Adrenal gland (tissue), 12 donors: ENCODE data around the gene IGF2BP2. TPM values are rescaled to one million over a fixed set of nuclear protein-coding genes. Genes with fewer than 3 reads are reported as not detected.

Experiments used
- DNase-seq, 7 donors: peaks; one replicate each; pipeline ENCODE4 v3.0.0-alpha.2; 2019 to 2020
- H3K27ac ChIP-seq, 5 donors: fragments of 200-600 bp; sonication (generic) in 4 of 5; 1 replicate in 3 of 5; 2 replicates in 2 of 5; pipeline versions ENCODE4 v1.5.1 to v1.8.0; 2016 to 2020; ENCODE audit warnings: mild to moderate bottlenecking in 1 of 5
- H3K27me3 ChIP-seq: fragments of 200-600 bp; 2 replicates; pipeline ENCODE4 v1.8.0; 2021
- H3K36me3 ChIP-seq, 2 donors: fragments of 200-600 bp; replicated peaks in 1 of 2; 1 replicate in 1 of 2; 2 replicates in 1 of 2; pipeline versions ENCODE4 v1.5.1 to v1.8.0; 2018 to 2022
- H3K4me1 ChIP-seq, 2 donors: fragments of 200-600 bp; replicated peaks in 1 of 2; 1 replicate in 1 of 2; 2 replicates in 1 of 2; pipeline versions ENCODE4 v1.5.1 to v1.8.0; 2018 to 2021
- H3K4me3 ChIP-seq, 4 donors: fragments of 200-600 bp; sonication (generic) in 3 of 4; one replicate each; pipeline ENCODE4 v1.5.1; 2016 to 2018
- H3K9me3 ChIP-seq, 3 donors: fragments of 200-600 bp; sonication (generic) in 1 of 3; replicated peaks in 1 of 3; 1 replicate in 2 of 3; 2 replicates in 1 of 3; pipeline versions ENCODE4 v1.5.1 to v1.8.0; 2016 to 2021
- CTCF ChIP-seq, 6 experiments: fragments of 450-650 bp in 4 of 6; fragments of 200-600 bp in 2 of 6; sonication (generic) in 1 of 6; IDR thresholded peaks; 1 replicate in 5 of 6; 2 replicates in 1 of 6; pipeline versions ENCODE4 v1.5.1 to v1.8.0; 2016 to 2021; ENCODE audit warnings: antibody characterized with exemption in 6 of 6, mild to moderate bottlenecking in 2 of 6, moderate library complexity in 1 of 6
- POLR2A ChIP-seq, 2 donors: fragments of 450-650 bp; IDR thresholded peaks; one replicate each; pipeline ENCODE4 v1.6.1; 2017; ENCODE audit warnings: antibody characterized with exemption in 2 of 2, mild to moderate bottlenecking in 2 of 2, moderate library complexity in 1 of 2
- WGBS, 4 donors: extraction: QIAGEN DNeasy Blood & Tissue Kit in 2 of 4; methylation state at CpG; one replicate each; pipeline versions ENCODE4 v1.1.5 to v1.1.7; 2013 to 2017; 5-methylcytosine and 5-hydroxymethylcytosine counted together
- intact Hi-C, 2 donors: fragments of 100-400 bp; cut with DNase I; formaldehyde crosslinking; loops; one replicate each; pipeline versions ENCODE4 v1.14.1 to v1.15.0; 2022 to 2023
- polyA plus RNA-seq, 3 donors: library from polyadenylated mRNA; stranded (reverse); fragments of 200-250 nt in 2 of 3; fragments of 350-450 nt in 1 of 3; fragmentation: Illumina TruSeq in 1 of 3; extraction: RNeasy Lipid Tissue Mini Kit (QIAGEN cat#74804) in 1 of 3; gene quantifications; one replicate each; pipeline ENCODE4 v1.2.3, GENCODE V29; 2013 to 2014
- total RNA-seq, 9 donors: library from RNA; depleted of rRNA in 4 of 9; stranded (reverse); fragments of >200 nt in 4 of 9; fragments of 120-200 nt in 1 of 9; fragmentation: NEBNext Ultra II Directional in 1 of 9; extraction: Animal tissue kit (Norgen Biotek cat#: 25700) in 1 of 9; gene quantifications; one replicate each; pipeline versions ENCODE4 v1.1.0 to v1.2.4, GENCODE V29; 2013 to 2023
- donor health status: healthy with polysubstance abuse.
- donor health status: Bipolar disorder and iron deficiency.
- donor health status: DM: yes; HTN: yes; CAD: no.
- donor health status: DM: no; HTN: no; CAD: no.
- donor health status: DM: no; HTN: no; CAD: no.
- donor health status: DM: yes; HTN: yes; CAD: no.

The IGF2BP2 gene
- total and polyA plus RNA-seq, 12 donors: 7.0 to 75.9 (median 17.9) TPM

- 54 to 67% (median 60%) methylated on average over 5 of the region's 5 CpGs for WGBS, 4 donors
- intact Hi-C loops: no loop called here
- Histone ChIP-seq H3K36me3 (no peaks in the 10 kb centered on the region), H3K27ac (peak overlapping the region in 2 of 5 donors; percentile 2 to 36), H3K4me1 (peaks cover 15 to 47% of the 10 kb centered on the region in 2 donors), H3K4me3 (no peak overlapping the region), H3K27me3 (no peaks in the 10 kb centered on the region), H3K9me3 (no peaks in the 10 kb centered on the region)
- no peak for DNase-seq
- no peak for TF ChIP-seq CTCF (IDR thresholded peaks at IDR 0.05)
- TF ChIP-seq POLR2A (IDR thresholded peaks at IDR 0.05): no peak
These were observed 85.6 kb downstream of the IGF2BP2 start for GRCh38 chr3:185739264-185739701.

GRCh38 chr3:185737740-185738680 lies 86.8 kb downstream of the IGF2BP2 start:
- peaks cover 18 to 53% of the 10 kb centered on the region in 2 donors for H3K4me1 ChIP-seq
- H3K36me3 ChIP-seq: no peaks in the 10 kb centered on the region
- H3K27ac ChIP-seq: peak overlapping the region in 3 of 5 donors; percentile 3 to 38 (median 12)
- no peaks in the 10 kb centered on the region for H3K27me3 ChIP-seq
- no peak for DNase-seq
- intact Hi-C loops: no loop called here
- WGBS, 4 donors: 79 to 83% (median 82%) methylated on average over 5 of the region's 5 CpGs
- no peak overlapping the region for H3K4me3 ChIP-seq
- no peaks in the 10 kb centered on the region for H3K9me3 ChIP-seq
- TF ChIP-seq CTCF (IDR thresholded peaks at IDR 0.05) (no peak), POLR2A (IDR thresholded peaks at IDR 0.05) (no peak)

GRCh38 chr3:185737020-185737419 lies 87.8 kb downstream of the IGF2BP2 start:
- 55 to 78% (median 73%) methylated on average over 3 of the region's 3 CpGs for WGBS, 4 donors
- H3K27ac ChIP-seq: peak overlapping the region in 2 of 5 donors; percentile 20 to 38
- H3K4me3 ChIP-seq: no peak overlapping the region
- no peaks in the 10 kb centered on the region for H3K36me3 ChIP-seq
- intact Hi-C loops: no loop called here
- no peak for DNase-seq
- no peaks in the 10 kb centered on the region for H3K9me3 ChIP-seq
- no peak for TF ChIP-seq POLR2A (IDR thresholded peaks at IDR 0.05)
- no peak for TF ChIP-seq CTCF (IDR thresholded peaks at IDR 0.05)
- H3K27me3 ChIP-seq: no peaks in the 10 kb centered on the region
- peaks cover 18 to 53% of the 10 kb centered on the region in 2 donors for H3K4me1 ChIP-seq

GRCh38 chr3:185734725-185735096 lies 90.1 kb downstream of the IGF2BP2 start:
- Histone ChIP-seq H3K27me3 (no peaks in the 10 kb centered on the region), H3K27ac (peak overlapping the region in 2 of 5 donors; percentile 23 to 41), H3K36me3 (no peaks in the 10 kb centered on the region), H3K4me3 (no peak overlapping the region), H3K4me1 (peaks cover 18 to 53% of the 10 kb centered on the region in 2 donors), H3K9me3 (no peaks in the 10 kb centered on the region)
- WGBS, 4 donors: 30 to 36% (median 34%) methylated on average over 4 of the region's 4 CpGs
- DNase-seq: peak in 1 of 7 donors; percentile 20
- intact Hi-C loops: loop anchor here (5.0 kb wide), 1 partner anchor 33 kb away; no protein-coding TSS in a partner anchor
- no peak for TF ChIP-seq CTCF (IDR thresholded peaks at IDR 0.05)
- TF ChIP-seq POLR2A (IDR thresholded peaks at IDR 0.05): no peak
